Gastrocnemius medialis (tissue), 4 donors: ENCODE measurements around the gene VEGFA. TPM values are rescaled to one million over a fixed set of nuclear protein-coding genes. Genes with fewer than 3 reads are reported as not detected.

Experiments used
- ATAC-seq, 2 donors: fragments of 150-250 bp; one replicate each; pipeline ENCODE4 v1.9.1; 2016
- DNase-seq, 2 donors: peaks; one replicate each; pipeline ENCODE4 v3.0.0-alpha.2; 2019
- H3K27ac ChIP-seq, 4 donors: fragments of 200-600 bp; sonication (generic); 1 replicate in 1 of 4; 2 replicates in 3 of 4; pipeline ENCODE4 v1.5.1; 2016 to 2018; ENCODE audit warnings: mild to moderate bottlenecking in 2 of 4, moderate library complexity in 1 of 4
- H3K27me3 ChIP-seq, 3 donors: fragments of 200-600 bp; sonication (generic) in 2 of 3; 1 replicate in 1 of 3; 2 replicates in 2 of 3; pipeline versions ENCODE4 v1.5.1 to v1.6.0; 2016 to 2019; ENCODE audit warnings: mild to moderate bottlenecking in 1 of 3, moderate library complexity in 1 of 3
- H3K36me3 ChIP-seq, 2 donors: fragments of 200-600 bp; sonication (generic) in 1 of 2; one replicate each; pipeline ENCODE4 v1.5.1; 2017 to 2018
- H3K4me1 ChIP-seq, 2 donors: fragments of 200-600 bp; sonication (generic) in 1 of 2; one replicate each; pipeline ENCODE4 v1.5.1; 2016 to 2017; ENCODE audit warnings: mild to moderate bottlenecking in 2 of 2
- H3K4me3 ChIP-seq, 4 donors: fragments of 200-600 bp; sonication (generic) in 3 of 4; 1 replicate in 1 of 4; 2 replicates in 3 of 4; pipeline ENCODE4 v1.5.1; 2016 to 2019; ENCODE audit warnings: mild to moderate bottlenecking in 2 of 4
- H3K9me3 ChIP-seq, 3 donors: fragments of 200-600 bp; sonication (generic) in 2 of 3; 1 replicate in 1 of 3; 2 replicates in 2 of 3; pipeline ENCODE4 v1.5.1; 2016 to 2019
- POLR2A ChIP-seq, 2 donors: fragments of 450-650 bp; IDR thresholded peaks; one replicate each; pipeline ENCODE4 v1.6.1; 2017; ENCODE audit warnings: antibody characterized with exemption in 2 of 2, mild to moderate bottlenecking in 2 of 2, moderate library complexity in 2 of 2
- in situ Hi-C, 4 donors: fragments of 200-750 bp; cut with MboI; loops; one replicate each; pipeline versions ENCODE4 v1.15.0 to v1.8.0; 2017; ENCODE audit warnings: low sequenced_read_pairs in 4 of 4
- intact Hi-C: fragments of 100-400 bp; cut with DNase I; formaldehyde crosslinking; loops from one replicate; pipeline ENCODE4 v1.15.1; 2023; ENCODE audit warnings: low total_unique reads
- total RNA-seq, 4 donors: library from RNA; depleted of rRNA; stranded (reverse); fragments of >200 nt; gene quantifications; one replicate each; pipeline versions ENCODE4 v1.1.0 to v1.2.3, GENCODE V29; 2016
- TF ChIP-seq, protein P1 (sequence below), 5 experiments: fragments of 450-650 bp in 3 of 5; fragments of 200-600 bp in 2 of 5; sonication (generic) in 2 of 5; IDR thresholded peaks in 4 of 5; conservative IDR thresholded peaks in 1 of 5; 1 replicate in 4 of 5; 2 replicates in 1 of 5; pipeline ENCODE4 v1.5.1; 2016 to 2019; ENCODE audit warnings: antibody characterized with exemption in 5 of 5, mild to moderate bottlenecking in 3 of 5, moderate library complexity in 3 of 5

VEGFA gene
- total RNA-seq, 4 donors from 2014 or later = 66.4 to 195 (median 149) TPM

DNA sequence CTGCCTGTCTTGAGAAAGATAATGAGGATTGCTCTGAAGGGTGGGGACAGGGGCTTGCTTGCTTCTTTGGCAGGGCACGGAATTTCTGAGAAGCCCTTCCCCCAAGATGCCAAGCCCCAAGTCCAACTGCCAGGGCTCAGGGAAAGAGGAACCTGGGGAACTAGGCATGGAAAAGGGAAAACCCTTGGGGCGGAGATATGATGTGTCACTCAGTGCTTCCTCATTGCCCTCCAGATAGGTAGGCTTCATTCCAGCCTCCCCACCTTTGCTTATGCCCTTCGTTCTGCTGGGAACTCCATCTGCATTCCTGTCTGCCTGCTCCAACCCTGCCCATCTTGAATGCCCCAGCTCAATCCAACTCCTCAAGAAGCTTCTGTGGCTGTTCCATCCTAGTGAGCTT is 61.2 kb downstream of the VEGFA start:
- in situ Hi-C loops (no loop called here), intact Hi-C loops (no loop called here)
- DNase-seq (no peak), ATAC-seq (no peak)
- Histone ChIP-seq H3K27ac (no peak overlapping the region), H3K4me3 (no peak overlapping the region), H3K27me3 (no peaks in the 10 kb centered on the region), H3K4me1 (no peaks in the 10 kb centered on the region), H3K9me3 (no peaks in the 10 kb centered on the region), H3K36me3 (no peaks in the 10 kb centered on the region)
- no peak for TF ChIP-seq POLR2A (IDR thresholded peaks at IDR 0.05)
- TF ChIP-seq, protein P1, sequence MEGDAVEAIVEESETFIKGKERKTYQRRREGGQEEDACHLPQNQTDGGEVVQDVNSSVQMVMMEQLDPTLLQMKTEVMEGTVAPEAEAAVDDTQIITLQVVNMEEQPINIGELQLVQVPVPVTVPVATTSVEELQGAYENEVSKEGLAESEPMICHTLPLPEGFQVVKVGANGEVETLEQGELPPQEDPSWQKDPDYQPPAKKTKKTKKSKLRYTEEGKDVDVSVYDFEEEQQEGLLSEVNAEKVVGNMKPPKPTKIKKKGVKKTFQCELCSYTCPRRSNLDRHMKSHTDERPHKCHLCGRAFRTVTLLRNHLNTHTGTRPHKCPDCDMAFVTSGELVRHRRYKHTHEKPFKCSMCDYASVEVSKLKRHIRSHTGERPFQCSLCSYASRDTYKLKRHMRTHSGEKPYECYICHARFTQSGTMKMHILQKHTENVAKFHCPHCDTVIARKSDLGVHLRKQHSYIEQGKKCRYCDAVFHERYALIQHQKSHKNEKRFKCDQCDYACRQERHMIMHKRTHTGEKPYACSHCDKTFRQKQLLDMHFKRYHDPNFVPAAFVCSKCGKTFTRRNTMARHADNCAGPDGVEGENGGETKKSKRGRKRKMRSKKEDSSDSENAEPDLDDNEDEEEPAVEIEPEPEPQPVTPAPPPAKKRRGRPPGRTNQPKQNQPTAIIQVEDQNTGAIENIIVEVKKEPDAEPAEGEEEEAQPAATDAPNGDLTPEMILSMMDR (IDR thresholded peaks at IDR 0.05 in 4 of 5, conservative IDR thresholded peaks at IDR 0.05 in 1 of 5) = no peak

DNA sequence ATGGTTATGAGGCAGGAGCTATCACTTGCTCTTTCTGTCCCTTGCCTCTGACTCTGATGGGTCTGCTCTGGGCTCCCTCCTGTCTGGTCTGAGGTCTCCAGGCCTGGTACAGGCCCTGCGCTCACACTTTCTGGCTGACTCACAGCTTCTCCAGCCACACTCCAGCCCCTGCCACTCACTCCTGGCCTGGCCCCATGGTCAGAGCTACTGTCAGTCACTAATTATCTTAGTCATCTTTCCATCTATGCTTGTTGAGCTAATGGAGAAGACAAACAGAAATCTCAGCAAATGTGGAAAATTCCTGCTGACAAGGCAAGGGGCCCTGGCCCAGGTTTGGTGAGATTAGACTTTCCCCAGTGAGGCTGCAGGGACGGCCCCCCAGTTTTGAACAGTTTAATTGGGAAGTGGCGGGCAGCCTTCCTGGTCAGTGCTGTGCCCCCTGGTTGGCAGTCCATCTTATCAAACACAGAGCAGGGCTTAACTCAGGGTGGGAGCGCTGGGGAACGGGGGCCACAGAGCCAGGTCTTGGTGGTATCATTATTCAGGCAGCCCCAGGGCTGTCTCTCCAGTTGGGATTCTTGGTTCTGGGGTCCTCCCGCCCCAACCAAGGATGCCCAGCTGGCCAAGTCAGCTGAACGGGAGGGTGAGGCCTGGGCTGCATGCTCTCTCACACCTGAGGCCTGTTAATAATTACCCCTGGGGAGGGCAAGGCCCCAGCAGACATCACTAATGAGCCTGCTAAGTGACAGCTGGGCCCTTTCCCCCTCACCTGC is 63.4 kb downstream of the VEGFA start:
- TF ChIP-seq POLR2A (IDR thresholded peaks at IDR 0.05) = no peak
- TF ChIP-seq, protein P1 (IDR thresholded peaks at IDR 0.05 in 4 of 5, conservative IDR thresholded peaks at IDR 0.05 in 1 of 5) = no peak
- Histone ChIP-seq H3K27ac (no peak overlapping the region), H3K4me1 (peaks cover 2 to 11% of the 10 kb centered on the region in 2 donors), H3K9me3 (no peaks in the 10 kb centered on the region), H3K4me3 (no peak overlapping the region), H3K36me3 (no peaks in the 10 kb centered on the region), H3K27me3 (no peaks in the 10 kb centered on the region)
- ATAC-seq = no peak
- DNase-seq = no peak
- intact Hi-C loops = no loop called here
- in situ Hi-C loops = no loop called here

DNA sequence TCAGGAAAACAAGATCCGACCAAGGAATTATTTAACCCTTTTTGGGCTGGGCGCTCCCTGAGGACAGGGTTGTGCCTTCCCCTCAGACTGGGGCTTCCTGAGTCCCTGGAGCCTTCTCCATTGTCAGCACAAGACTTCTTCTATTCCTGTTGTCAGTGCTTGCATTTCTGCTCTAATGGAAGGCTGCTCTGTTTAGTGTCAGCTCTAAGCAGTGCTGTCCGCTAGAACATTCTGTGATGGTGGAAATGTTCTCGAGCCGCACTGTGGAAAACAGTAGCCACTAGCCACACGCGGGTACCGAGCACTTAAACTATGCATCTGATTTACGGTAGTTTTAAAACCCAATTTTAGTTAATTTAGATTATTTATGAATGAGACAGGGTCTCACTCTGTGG is 64.0 kb downstream of the VEGFA start:
- TF ChIP-seq, protein P1 (IDR thresholded peaks at IDR 0.05 in 4 of 5, conservative IDR thresholded peaks at IDR 0.05 in 1 of 5) = no peak
- no peak for TF ChIP-seq POLR2A (IDR thresholded peaks at IDR 0.05)
- intact Hi-C loops = no loop called here
- Histone ChIP-seq H3K4me1 (peaks cover 4 to 15% of the 10 kb centered on the region in 2 donors), H3K36me3 (no peaks in the 10 kb centered on the region), H3K4me3 (no peak overlapping the region), H3K9me3 (no peaks in the 10 kb centered on the region), H3K27ac (no peak overlapping the region), H3K27me3 (no peaks in the 10 kb centered on the region)
- no peak for ATAC-seq
- no peak for DNase-seq
- in situ Hi-C loops = no loop called here

DNA sequence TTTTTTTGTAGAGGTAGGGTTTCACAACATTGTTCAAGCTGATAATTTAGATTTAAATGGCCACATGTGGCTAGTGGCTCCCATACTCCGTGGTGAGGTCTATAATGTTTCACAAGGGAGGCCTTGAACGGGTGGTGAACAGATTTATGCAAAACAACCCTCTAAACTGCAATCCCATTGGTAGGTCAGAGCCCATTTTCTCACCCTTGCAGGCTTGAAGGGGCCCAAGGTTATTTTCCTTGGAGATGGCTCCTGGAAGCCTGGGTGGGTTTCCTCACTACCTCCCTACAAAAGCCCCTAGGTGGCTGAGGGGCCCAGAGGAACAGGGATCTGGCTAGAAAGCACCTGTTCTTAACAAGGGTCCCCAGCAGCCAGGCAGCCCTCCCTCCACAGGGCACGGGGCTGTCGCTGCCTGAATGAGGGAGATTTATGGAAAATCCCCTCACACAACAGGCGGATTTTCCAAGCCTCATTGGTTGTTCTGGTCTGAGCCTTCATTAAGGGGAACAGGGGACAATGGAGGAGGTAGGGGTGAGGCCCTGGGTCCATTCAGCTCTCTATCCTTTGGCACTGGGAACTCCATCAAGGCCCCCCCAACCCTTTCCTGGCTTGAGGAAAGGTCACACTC is 64.6 kb downstream of the VEGFA start:
- peaks cover 4 to 15% of the 10 kb centered on the region in 2 donors for H3K4me1 ChIP-seq
- no peaks in the 10 kb centered on the region for H3K27me3 ChIP-seq
- in situ Hi-C loops = no loop called here
- H3K9me3 ChIP-seq = no peaks in the 10 kb centered on the region
- ATAC-seq = no peak
- no peak overlapping the region for H3K27ac ChIP-seq
- intact Hi-C loops = no loop called here
- TF ChIP-seq, protein P1 (IDR thresholded peaks at IDR 0.05 in 4 of 5, conservative IDR thresholded peaks at IDR 0.05 in 1 of 5) = no peak
- no peak overlapping the region for H3K4me3 ChIP-seq
- H3K36me3 ChIP-seq = no peaks in the 10 kb centered on the region
- DNase-seq = no peak
